H1 (cell line): Measurements from ENCODE around the gene C15orf39. TPM values are rescaled to one million over a fixed set of nuclear protein-coding genes. Genes with fewer than 3 reads are reported as not detected.

ENCODE experiments used
- CBX8 ChIP-seq: fragments of 300-800, 300-1000 bp; sonication (generic); IDR thresholded peaks from 2 replicates; pipeline ENCODE4 v1.7.1; 2016; ENCODE audit warnings: low read depth, low read length, borderline replicate concordance
- CHD1 ChIP-seq: IDR thresholded peaks from 2 replicates; pipeline ENCODE4 v1.6.1; 2012; ENCODE audit warnings: low read depth, low read length, improper control_type of control experiment
- CHD2 ChIP-seq: IDR thresholded peaks from 2 replicates; pipeline ENCODE4 v1.6.1; 2012; ENCODE audit warnings: low read length, improper control_type of control experiment
- EGR1 ChIP-seq: IDR thresholded peaks from 2 replicates; pipeline ENCODE4 v1.6.1; 2011; ENCODE audit warnings: low read depth, low read length, borderline replicate concordance
- EZH2 ChIP-seq: fragments of 200-600 bp; sonication (generic); IDR thresholded peaks from 2 replicates; pipeline ENCODE4 v1.7.1; 2012; ENCODE audit warnings: low read depth, mild to moderate bottlenecking, moderate library complexity, low read length, inconsistent platforms; ENCODE audit not compliant: severe bottlenecking
- HDAC6 ChIP-seq: IDR thresholded peaks from one replicate; pipeline ENCODE4 v1.7.1; 2012; ENCODE audit warnings: low read depth, mild to moderate bottlenecking, inconsistent platforms, low read length, moderate library complexity
- KDM1A ChIP-seq: fragments of 200-600, 300-600 bp; sonication (generic); IDR thresholded peaks from 2 replicates; pipeline ENCODE4 v1.7.1; 2016; ENCODE audit warnings: mild to moderate bottlenecking, low read length, borderline replicate concordance
- PHF8 ChIP-seq: fragments of 200-600 bp; sonication (generic); conservative IDR thresholded peaks from 2 replicates; pipeline ENCODE4 v1.7.1; 2012; ENCODE audit warnings: low read depth, mild to moderate bottlenecking, inconsistent platforms, low read length, moderate library complexity
- POU5F1 ChIP-seq: IDR thresholded peaks from 2 replicates; pipeline ENCODE4 v1.6.1; 2011; ENCODE audit warnings: low read depth, mild to moderate bottlenecking, low read length, moderate library complexity
- SIX5 ChIP-seq: IDR thresholded peaks from 2 replicates; pipeline ENCODE4 v1.6.1; 2011; ENCODE audit warnings: mild to moderate bottlenecking, low read depth, low read length
- SP2 ChIP-seq: IDR thresholded peaks from 2 replicates; pipeline ENCODE4 v1.6.1; 2012; ENCODE audit warnings: mild to moderate bottlenecking, low read length, inconsistent platforms
- polyA plus RNA-seq, 7 experiments: library from polyadenylated mRNA; depleted of rRNA in 3 of 7; stranded (reverse) in 5 of 7; unstranded in 2 of 7; fragments of >200 nt in 5 of 7; fragments of 200-250 nt in 2 of 7; gene quantifications; 1 replicate in 5 of 7; 2 replicates in 1 of 7; 4 replicates in 1 of 7; pipeline versions ENCODE4 v1.2.1 to v1.2.3, GENCODE V29; 2011 to 2013; ENCODE audit warnings: missing spikeins in 2 of 7, mixed read lengths in 2 of 7
- total RNA-seq: library from RNA; stranded (reverse); fragmentation: NEBNext Ultra II Directional; extraction: Animal tissue kit (Norgen Biotek cat#: 25700); gene quantifications from 2 replicates; pipeline ENCODE4 v1.2.1, GENCODE V29; 2021
- TF ChIP-seq, protein P1 (sequence below): fragments of 300-600 bp; sonication (generic); IDR thresholded peaks from 2 replicates; pipeline ENCODE4 v1.7.1; 2012; ENCODE audit warnings: low read length, moderate library complexity, mild to moderate bottlenecking, inconsistent platforms; ENCODE audit not compliant: insufficient replicate concordance

The C15orf39 gene
- total and polyA plus RNA-seq, 2 of the 8 experiments (the other 6 are each of a cell fraction or from before 2014, with no cell fraction given): 13.8 to 38.5 TPM

- TF ChIP-seq, protein P1, sequence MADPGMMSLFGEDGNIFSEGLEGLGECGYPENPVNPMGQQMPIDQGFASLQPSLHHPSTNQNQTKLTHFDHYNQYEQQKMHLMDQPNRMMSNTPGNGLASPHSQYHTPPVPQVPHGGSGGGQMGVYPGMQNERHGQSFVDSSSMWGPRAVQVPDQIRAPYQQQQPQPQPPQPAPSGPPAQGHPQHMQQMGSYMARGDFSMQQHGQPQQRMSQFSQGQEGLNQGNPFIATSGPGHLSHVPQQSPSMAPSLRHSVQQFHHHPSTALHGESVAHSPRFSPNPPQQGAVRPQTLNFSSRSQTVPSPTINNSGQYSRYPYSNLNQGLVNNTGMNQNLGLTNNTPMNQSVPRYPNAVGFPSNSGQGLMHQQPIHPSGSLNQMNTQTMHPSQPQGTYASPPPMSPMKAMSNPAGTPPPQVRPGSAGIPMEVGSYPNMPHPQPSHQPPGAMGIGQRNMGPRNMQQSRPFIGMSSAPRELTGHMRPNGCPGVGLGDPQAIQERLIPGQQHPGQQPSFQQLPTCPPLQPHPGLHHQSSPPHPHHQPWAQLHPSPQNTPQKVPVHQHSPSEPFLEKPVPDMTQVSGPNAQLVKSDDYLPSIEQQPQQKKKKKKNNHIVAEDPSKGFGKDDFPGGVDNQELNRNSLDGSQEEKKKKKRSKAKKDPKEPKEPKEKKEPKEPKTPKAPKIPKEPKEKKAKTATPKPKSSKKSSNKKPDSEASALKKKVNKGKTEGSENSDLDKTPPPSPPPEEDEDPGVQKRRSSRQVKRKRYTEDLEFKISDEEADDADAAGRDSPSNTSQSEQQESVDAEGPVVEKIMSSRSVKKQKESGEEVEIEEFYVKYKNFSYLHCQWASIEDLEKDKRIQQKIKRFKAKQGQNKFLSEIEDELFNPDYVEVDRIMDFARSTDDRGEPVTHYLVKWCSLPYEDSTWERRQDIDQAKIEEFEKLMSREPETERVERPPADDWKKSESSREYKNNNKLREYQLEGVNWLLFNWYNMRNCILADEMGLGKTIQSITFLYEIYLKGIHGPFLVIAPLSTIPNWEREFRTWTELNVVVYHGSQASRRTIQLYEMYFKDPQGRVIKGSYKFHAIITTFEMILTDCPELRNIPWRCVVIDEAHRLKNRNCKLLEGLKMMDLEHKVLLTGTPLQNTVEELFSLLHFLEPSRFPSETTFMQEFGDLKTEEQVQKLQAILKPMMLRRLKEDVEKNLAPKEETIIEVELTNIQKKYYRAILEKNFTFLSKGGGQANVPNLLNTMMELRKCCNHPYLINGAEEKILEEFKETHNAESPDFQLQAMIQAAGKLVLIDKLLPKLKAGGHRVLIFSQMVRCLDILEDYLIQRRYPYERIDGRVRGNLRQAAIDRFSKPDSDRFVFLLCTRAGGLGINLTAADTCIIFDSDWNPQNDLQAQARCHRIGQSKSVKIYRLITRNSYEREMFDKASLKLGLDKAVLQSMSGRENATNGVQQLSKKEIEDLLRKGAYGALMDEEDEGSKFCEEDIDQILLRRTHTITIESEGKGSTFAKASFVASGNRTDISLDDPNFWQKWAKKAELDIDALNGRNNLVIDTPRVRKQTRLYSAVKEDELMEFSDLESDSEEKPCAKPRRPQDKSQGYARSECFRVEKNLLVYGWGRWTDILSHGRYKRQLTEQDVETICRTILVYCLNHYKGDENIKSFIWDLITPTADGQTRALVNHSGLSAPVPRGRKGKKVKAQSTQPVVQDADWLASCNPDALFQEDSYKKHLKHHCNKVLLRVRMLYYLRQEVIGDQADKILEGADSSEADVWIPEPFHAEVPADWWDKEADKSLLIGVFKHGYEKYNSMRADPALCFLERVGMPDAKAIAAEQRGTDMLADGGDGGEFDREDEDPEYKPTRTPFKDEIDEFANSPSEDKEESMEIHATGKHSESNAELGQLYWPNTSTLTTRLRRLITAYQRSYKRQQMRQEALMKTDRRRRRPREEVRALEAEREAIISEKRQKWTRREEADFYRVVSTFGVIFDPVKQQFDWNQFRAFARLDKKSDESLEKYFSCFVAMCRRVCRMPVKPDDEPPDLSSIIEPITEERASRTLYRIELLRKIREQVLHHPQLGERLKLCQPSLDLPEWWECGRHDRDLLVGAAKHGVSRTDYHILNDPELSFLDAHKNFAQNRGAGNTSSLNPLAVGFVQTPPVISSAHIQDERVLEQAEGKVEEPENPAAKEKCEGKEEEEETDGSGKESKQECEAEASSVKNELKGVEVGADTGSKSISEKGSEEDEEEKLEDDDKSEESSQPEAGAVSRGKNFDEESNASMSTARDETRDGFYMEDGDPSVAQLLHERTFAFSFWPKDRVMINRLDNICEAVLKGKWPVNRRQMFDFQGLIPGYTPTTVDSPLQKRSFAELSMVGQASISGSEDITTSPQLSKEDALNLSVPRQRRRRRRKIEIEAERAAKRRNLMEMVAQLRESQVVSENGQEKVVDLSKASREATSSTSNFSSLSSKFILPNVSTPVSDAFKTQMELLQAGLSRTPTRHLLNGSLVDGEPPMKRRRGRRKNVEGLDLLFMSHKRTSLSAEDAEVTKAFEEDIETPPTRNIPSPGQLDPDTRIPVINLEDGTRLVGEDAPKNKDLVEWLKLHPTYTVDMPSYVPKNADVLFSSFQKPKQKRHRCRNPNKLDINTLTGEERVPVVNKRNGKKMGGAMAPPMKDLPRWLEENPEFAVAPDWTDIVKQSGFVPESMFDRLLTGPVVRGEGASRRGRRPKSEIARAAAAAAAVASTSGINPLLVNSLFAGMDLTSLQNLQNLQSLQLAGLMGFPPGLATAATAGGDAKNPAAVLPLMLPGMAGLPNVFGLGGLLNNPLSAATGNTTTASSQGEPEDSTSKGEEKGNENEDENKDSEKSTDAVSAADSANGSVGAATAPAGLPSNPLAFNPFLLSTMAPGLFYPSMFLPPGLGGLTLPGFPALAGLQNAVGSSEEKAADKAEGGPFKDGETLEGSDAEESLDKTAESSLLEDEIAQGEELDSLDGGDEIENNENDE: no peak
- no peak for TF ChIP-seq CHD1
- no peak for TF ChIP-seq POU5F1
- no peak for TF ChIP-seq SIX5
- no peak for TF ChIP-seq HDAC6
- no peak for TF ChIP-seq EZH2
- 0 out of 2 replicates have a peak, but pooled peaks have one; percentile 7 for TF ChIP-seq EGR1
- TF ChIP-seq KDM1A: no peak
- TF ChIP-seq CBX8: no peak
- TF ChIP-seq CHD2: no peak
- TF ChIP-seq PHF8: peak; percentile 99
- no peak for TF ChIP-seq SP2
Measured at GRCh38 chr15:75201616-75202250, at the start of gene C15orf39 (continued).
